ENCODE data around the gene KRTAP10-3. TPM values are rescaled to one million over a fixed set of nuclear protein-coding genes. Genes with fewer than 3 reads are reported as not detected.

Gene KRTAP10-3
- total RNA-seq, 1 donor from 2014 or later = not detected

DNA sequence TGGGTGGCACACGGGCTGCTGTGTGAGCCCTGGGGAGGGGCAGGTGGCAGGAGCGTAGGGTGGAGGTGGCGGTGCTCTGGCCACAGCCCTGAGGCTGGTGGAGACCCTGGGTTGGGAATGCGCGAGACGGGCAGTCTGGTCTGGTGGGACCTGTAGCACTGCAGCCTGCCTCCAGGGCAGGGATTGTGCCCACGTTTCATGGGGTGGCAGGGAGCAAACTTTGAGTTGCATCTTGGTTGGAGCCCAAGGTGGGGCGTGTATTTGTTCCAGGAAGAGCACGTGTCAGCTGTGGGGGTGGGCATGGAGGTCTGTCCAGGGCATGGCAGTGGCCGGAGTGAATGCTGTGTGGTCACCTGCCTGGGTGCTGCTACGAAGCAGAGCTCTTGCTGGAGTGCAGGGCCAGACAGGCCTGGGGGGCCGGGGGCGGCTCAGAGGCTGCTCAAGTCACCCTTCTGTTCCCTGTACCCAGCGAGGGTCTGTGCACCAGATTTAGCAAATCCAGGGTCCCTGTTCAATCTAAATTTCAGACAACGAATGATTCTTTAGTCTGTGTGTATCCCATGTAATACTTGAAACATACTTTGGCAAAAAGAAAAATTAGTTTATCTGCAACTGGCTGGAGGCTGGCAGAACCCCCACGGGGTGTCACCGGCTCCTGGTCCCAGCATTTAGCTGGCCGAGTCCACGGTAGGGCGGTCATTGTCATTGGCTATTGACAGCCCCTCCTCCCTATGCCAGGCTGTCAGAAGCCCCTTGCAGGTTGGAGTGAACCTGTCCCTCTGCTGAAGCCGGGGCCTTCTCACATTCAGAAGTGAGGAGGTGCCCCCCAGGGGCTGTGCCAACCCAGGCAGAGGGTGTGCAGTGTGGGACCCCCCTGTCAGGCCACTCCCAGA is 45.9 kb downstream of the KRTAP10-3 start:
- ATAC-seq = no peak
- intact Hi-C loops (cut with DNase I) = loop anchor here (10.0 kb wide), 1 partner anchor 282 kb away; no protein-coding TSS in a partner anchor
- DNase-seq (ENCODE audit: low spot score) = no peak

- DNase-seq (ENCODE audit: low spot score) (no peak), ATAC-seq (no peak)
- intact Hi-C loops (cut with DNase I) = loop anchor here (10.0 kb wide), 1 partner anchor 283 kb away; no protein-coding TSS in a partner anchor
Measured at GRCh38 chr21:44511938-44512275, 46.7 kb downstream of the KRTAP10-3 start.

- intact Hi-C loops (cut with DNase I) = loop anchor here (10.0 kb wide), 1 partner anchor 283 kb away; no protein-coding TSS in a partner anchor
Measured at GRCh38 chr21:44511219-44511937, 47.2 kb downstream of the KRTAP10-3 start.

DNA sequence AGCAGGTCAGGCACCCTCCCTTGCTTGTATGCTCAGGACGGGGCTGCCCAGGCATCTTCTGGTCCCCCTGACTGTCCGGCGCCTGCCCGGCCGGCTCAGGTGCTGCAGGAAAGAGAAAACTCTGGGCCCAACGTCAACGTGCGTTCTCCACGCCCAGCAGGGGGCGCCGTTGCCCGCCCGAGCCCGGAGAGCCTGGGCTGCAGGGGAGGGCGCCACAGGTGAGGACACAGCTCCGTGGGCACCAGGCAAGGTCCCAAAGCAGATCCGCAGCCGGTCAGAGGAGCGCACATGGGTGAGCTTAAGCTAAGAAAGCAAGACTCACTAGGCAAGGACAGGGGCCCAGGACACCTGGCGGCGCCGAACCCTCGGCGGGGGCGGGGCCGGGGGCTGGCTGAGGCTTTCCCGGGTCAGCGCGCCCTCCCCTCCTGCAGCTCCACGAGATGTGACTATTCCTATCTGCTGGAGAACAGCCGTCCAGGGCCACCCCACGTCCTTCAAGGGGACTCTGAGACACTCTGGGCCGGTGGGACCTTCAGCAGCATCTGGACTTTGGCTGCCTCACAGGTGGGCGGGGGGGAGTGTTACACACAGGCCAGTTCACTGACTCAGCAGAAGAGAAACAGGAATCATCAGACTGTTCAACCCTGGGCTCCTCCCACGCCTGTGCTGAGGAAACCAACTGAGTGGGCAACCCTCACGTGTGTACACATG is 47.9 kb downstream of the KRTAP10-3 start:
- ATAC-seq = peak; percentile 21
- DNase-seq (ENCODE audit: low spot score) = no peak
- intact Hi-C loops (cut with DNase I) = loop anchor here (10.0 kb wide), 1 partner anchor 284 kb away; no protein-coding TSS in a partner anchor

More at GRCh38 chr21:44511219-44511937, 47.2 kb downstream of the KRTAP10-3 start:
- DNase-seq (ENCODE audit: low spot score) = no peak
- ATAC-seq = no peak

DNA sequence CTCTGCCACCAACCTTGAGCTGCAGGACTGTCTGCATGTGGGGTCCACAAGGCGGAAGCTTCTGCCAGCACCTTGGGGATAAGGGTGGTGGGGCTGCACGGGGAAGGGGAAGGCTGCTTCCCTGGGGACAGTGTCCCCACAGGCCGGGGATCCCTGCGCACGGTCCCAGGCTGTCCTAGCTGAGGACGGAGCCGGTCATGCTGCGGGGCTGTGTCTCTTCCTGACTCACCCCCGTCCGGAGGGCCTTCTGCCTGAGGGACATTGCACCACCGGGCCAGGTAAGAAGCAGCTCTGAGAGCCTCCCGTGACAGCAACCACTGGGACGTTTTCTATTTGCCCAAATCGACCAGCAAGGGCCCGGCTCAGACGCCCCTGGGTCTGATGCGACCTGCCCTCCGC is 48.5 kb downstream of the KRTAP10-3 start:
- DNase-seq (ENCODE audit: low spot score) (no peak), ATAC-seq (no peak)
- intact Hi-C loops (cut with DNase I) = loop anchor here (10.0 kb wide), 1 partner anchor 285 kb away; no protein-coding TSS in a partner anchor

- intact Hi-C loops (cut with DNase I) = no loop called here
- DNase-seq (ENCODE audit: low spot score) = no peak
- ATAC-seq = no peak
Measured at GRCh38 chr21:44509539-44509938, 49.1 kb downstream of the KRTAP10-3 start.

- intact Hi-C loops (cut with DNase I) = no loop called here
- ATAC-seq = no peak
- DNase-seq (ENCODE audit: low spot score) = no peak
Measured at GRCh38 chr21:44508711-44509445, 49.7 kb downstream of the KRTAP10-3 start.

- intact Hi-C loops (cut with DNase I) = no loop called here
Measured at GRCh38 chr21:44508426-44508710, 50.2 kb downstream of the KRTAP10-3 start.

More at GRCh38 chr21:44508426-44508710, 50.2 kb downstream of the KRTAP10-3 start:
- DNase-seq (ENCODE audit: low spot score) (no peak), ATAC-seq (no peak)

Other genes starting within 250 kb of the KRTAP10-3 start
- gene CFAP410, start 219.4 kb downstream of the KRTAP10-3 start, total RNA-seq = 26.7 TPM
- 9.9 TPM for gene TRPM2, start 205.2 kb downstream of the KRTAP10-3 start, total RNA-seq
- 6.8 TPM for gene LRRC3, start 103.3 kb downstream of the KRTAP10-3 start, total RNA-seq
- not detected for gene KRTAP10-1, start 18.6 kb downstream of the KRTAP10-3 start, total RNA-seq
- gene KRTAP10-2, start 7.3 kb downstream of the KRTAP10-3 start, total RNA-seq = not detected
- gene KRTAP10-4, start 14.9 kb upstream of the KRTAP10-3 start, total RNA-seq = not detected
- gene KRTAP10-5, start 21.8 kb upstream of the KRTAP10-3 start, total RNA-seq = not detected
- gene KRTAP10-6, start 33.7 kb upstream of the KRTAP10-3 start, total RNA-seq = not detected
- gene KRTAP10-7, start 41.8 kb upstream of the KRTAP10-3 start, total RNA-seq = not detected
- gene KRTAP10-8, start 53.3 kb upstream of the KRTAP10-3 start, total RNA-seq = not detected
- not detected for gene KRTAP10-9, start 68.3 kb upstream of the KRTAP10-3 start, total RNA-seq
- not detected for gene KRTAP10-10, start 78.6 kb upstream of the KRTAP10-3 start, total RNA-seq
- gene KRTAP10-11, start 87.6 kb upstream of the KRTAP10-3 start, total RNA-seq = not detected
- not detected for gene KRTAP12-4, start 95.9 kb upstream of the KRTAP10-3 start, total RNA-seq
- gene KRTAP12-3, start 99.1 kb upstream of the KRTAP10-3 start, total RNA-seq = not detected
- gene KRTAP12-2, start 108.1 kb upstream of the KRTAP10-3 start, total RNA-seq = not detected
- not detected for gene KRTAP12-1, start 123.4 kb upstream of the KRTAP10-3 start, total RNA-seq
- not detected for gene KRTAP10-12, start 138.4 kb upstream of the KRTAP10-3 start, total RNA-seq
- gene TSPEAR, start 152.8 kb upstream of the KRTAP10-3 start, total RNA-seq = not detected
- gene UBE2G2, start 243.0 kb upstream of the KRTAP10-3 start, total RNA-seq = 78.0 TPM